Activated T-helper 1 cell treated with Interleukin-2 at 50 U/mL for 16 hours (primary cell): Measurements from ENCODE around the gene VPS13D.

Experiments used
- DNase-seq: peaks from one replicate; pipeline ENCODE4 v3.0.0-alpha.2; 2020; ENCODE audit warnings: low read depth

VPS13D gene

DNA sequence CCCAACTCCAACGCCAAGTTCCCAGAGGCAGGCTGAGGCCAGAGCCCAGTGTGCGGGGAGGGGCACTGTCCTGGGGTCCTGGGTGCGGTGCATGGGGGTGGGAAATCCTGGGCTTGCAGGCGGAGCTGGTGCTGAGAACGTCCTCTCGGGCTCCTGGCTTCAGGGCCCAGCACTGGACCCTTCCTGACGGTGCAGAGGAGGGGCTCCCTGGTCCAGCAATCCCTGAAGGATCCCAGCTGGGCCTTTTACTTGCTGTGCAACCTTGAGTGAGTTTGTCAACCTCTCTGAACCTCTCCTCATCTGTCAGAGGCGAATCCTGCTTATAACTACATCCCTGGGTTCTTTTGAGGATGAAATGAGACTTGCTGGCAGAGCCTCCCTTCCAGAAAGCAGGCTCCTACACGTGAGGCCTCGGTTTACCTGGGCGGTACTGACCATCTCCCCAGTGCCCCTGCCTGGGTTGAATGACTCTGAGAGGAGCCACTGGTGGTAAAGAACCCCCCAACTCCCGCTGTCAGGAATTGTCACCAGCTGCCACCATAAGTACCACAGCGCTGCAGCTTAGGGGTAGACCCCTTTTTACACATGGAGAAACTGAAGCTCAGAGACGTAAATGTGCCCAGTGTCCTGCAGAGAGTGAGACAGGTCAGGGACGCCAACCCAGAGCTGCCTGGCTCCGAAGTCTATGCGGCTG, 310.9 kb downstream of the VPS13D start:
- DNase-seq, result no peak

DNA sequence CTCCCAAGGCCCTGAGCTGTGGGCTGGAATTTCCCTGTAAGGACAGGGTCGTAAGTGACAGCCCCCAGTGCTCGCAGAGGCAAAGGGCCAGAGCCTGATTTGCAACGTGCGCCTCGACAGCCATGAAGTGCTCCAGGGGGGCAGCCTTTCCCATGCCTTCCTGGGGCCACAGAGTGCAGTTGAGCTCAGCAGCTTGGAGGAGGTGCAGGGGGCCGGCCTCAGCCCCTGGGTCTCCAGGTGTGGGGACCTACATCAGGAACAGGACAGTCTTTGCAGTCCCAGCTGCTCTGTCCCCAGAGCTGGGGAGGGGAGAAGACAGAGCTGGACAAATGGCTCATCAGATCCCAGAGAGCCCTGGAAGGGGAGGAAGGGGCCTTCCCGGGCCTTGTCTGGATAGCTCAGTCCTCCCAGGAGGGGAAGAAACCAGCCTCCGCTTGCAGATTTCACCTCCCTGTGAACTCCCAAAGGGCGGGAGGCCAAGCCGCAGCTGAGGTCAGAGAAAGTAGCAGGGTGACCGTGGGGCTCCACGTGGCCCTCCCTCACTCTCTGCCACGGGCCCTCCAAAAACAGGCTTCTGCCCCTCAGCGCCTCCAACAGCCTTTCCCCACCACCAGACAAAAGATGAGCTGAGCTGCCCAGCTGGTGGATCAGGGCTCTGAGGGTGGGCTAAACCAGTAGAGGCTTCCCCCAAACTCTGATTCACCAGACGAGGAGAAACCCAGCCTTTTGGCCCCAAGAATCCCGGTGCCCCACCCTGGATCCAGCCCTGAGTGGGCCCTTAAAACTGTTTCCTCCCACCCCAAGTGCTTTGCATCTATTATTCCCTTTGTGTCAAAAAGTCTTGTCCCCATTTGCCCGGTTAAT, 311.7 kb downstream of the VPS13D start:
- DNase-seq, result no peak

DNA sequence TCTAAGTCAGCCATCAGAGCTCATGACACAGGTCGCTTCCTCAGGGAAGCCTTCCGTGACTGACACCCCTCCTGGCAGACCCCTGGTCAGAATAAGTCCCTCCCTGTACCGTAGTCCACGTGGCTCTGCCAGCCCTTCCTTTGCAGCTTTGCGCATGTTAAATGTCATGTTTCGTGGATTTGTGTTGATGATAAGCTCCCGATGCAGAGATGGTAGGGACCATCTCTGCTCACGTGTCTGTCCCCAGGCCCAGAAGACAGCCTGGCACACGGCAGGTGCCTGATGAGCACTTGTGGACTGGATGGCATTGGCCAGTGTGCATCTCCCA, 312.3 kb downstream of the VPS13D start:
- no peak for DNase-seq

DNA sequence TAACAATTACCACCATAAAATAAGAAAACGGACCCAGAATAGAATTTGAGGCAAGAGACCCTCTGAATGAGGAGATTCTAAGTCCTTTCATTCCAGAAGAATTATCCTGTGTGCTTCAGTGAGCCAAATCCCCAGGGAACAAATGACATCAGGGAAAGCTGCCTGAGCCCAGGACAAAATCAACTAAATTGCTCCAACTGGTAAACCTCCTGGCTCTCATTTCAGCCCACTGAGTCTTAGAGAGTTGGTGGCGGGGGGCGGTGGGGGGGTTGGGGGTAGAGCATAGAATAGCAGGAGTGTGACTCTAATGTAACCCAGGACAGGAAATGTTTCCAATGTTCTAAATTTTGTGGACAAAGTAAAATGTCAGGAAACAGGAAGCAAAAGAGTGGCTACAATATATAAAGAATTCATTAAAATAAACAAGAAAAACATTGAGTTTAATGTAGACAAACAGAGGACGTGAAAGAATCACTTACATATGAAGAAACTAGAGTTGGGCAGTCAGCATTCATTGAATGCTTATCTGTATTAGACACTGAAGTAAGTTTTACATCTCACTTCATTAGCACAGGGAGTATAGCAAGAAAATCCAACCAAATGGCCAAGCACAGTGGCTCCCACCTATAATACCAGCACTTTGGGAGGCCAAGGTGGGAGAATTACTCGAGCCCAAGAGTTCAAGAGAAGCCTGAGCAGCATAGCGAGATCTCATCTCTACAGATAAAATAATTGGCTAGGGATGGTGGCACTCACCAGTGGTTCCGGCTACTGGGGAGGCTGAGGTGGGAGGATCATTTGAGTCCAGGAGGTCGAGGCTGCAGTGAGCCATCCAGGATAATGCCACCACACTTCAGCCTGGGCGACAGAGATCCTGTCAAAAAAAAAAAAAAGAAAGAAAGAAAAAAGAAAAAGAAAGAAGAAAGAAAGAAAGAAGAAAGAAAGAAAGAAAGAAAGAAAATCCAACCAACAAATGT, 313.1 kb downstream of the VPS13D start:
- DNase-seq, result no peak

DNA sequence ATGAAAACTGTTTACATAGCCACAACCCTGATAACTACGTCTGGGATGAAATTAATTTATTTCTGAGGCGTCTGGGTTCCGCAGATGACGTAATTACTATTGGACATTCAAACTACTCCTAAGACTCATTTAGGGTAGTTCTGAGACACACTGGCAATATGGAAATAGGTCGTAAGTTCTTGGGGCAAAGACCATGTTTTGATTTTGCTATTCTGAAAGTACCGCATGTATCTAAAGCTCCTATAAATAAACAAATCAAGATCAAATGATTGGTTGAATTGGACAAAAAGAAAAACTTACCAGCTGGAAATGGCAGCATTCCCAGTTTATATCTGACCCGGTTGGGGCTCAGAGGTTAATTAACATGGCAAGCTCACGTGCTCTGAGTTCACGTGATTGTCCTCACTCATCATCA, 313.9 kb downstream of the VPS13D start:
- DNase-seq, result no peak

DNA sequence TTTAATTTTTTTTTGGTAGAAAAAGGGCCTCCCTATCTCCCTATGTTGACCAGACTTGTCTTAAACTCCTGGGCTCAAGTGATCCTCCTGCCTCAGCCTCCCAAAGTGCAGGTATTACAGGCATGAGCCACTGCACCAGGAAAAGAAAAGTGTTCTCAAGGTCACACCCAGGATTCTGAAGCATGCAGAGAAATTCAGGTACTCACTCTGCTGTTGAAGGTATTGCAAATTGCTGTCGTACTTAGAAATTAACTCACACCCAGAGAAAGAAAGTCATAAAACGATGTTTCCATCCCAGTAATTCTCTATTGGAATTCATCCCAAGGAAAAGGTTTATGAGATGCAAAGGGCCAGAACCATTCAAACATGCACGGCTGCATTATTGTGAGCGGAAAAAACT, 314.5 kb downstream of the VPS13D start:
- no peak for DNase-seq

DNA sequence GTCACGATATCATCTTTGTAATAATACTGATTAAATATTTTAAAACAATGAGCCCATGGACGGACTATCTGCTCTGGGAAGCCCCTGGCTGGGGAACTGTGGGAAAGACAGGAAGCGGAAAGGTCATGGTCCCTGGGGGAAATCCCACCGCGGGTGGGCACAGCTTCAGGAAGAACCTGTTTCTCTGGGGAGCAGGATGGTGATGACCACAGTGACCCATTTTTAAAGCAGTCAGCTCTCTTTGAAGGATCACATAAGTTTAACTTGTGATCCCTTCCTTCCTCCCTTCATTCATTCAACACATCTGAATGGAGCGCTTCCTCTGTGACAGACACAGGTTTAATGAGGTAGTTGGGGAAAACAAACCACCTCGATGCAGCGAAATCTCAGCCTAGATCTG, 315.2 kb downstream of the VPS13D start:
- DNase-seq, result no peak

DNA sequence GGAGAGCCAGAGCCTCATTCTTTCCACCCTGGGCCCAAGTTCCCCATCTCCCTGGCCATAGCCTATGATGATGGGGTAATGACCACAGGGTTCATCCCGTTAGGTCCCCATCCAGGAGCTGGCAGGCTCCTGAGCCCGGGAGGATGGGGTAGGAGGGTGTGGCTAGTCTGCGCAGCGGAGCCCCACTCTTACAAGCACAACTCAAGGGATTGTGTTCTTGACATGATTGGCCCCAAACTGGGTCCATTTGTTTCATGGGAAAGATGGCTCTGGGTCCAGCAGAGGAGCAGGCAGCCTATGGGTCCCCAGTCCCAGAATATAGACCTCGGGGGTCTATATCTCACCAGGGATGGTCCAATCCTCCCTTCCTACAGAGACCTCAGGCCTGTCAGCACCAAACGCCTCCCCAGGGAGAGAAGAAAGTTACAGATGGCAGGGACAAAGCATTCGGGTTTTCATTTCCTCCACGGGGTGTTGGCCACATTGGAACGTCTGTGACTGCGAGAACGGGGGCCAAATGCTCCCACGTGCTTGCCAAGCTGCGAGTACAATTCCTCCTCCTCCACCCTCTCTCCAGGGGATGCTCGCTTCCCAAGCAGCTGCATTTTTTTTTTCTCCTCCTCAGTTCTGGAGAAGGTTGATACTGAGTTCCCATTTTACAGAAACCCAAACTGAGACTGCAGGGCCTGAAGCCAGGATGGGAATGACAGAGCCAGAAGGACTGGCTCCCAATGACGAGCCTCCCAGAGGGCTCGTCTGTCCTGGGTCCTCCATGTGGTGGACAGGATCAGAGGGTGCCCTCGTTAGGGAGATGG, 317.1 kb downstream of the VPS13D start:
- DNase-seq, result no peak

DNA sequence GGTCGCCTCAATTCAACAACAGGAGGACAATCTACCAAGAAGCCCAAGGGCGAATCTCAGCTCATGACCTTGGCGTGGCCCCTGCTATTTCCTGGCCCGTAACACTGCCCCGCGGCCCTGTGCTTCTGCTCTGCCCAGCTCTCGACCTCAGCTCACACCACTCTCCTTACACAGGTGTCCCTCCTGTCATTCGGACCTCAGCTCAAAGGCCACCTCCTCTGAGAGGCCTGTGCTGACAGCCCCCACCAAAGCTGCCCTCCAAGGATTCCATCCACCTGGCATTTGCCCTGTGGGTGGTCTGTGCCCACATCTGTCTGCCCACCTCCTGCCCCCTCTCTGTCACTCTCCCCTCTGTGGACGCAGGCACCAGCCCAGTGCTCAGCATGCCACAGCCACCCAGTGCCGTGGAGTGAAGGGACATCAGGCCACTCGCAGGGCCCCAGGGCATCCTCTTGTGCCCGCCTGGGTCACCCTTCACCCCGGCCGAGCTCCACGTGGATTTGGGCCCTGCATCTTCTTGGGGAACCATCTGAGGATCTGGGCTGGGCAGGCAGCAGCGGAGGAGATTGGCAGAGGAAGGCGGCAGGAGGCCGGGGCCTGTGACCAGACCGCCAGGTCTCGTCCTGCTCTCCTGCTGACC, 317.9 kb downstream of the VPS13D start:
- no peak for DNase-seq

DNA sequence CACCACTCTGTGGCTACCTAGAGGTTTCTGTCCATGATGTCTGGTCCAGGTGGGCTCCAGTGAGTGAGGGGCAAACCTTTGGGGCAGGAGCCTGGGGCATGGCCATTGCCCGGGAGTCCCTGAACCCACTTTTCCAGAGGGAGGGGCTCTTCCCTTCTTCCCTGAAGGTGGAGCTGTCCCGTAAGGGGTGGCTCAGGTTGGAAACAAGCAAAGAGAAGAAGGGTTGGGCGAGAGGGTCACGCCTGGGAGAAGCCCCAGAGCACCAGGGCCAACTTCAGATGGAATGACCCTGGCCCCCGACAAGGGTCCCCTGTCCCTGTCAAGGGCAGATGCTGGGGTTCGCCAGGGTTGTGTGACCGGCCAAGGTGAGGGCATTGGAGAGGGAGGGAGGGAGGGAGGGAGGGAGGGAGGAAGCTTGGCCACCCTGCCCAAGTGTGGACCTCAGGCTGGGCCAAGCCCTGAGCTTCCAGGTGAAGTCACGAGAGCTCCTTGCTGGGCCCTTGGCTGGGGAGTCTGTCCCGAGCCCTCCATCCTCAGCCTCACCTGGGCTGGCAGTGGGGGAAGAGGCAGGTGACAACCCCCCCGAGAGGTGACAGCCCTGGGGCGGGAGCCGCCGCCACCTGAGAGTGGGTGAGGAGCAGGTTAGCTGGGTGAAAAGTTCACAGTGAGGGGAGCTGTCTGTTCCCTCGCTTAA, 318.6 kb downstream of the VPS13D start:
- DNase-seq, result no peak

DNA sequence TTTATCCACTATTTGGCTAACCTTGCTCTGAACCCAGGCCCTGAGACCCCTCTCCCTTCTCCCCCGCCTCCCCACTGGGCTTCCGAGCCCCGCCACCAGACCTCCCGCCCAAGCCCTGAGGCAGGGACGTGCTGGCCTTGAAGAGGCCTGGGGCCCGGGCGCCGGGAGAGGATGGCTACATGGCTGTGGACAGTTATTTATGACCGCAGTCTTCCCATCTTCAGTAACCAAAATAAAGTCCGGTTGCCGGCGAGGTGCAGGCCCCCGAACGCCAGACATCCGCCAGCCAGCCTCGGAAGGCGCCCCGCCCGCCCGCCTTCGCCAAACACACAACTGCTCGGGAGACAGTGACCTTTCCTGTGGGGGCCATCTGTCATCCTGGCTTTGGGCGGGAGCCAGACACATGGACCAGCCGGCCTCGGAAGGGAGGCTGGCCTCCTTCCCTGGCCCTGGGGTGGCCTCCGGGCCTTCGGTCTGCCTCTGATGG, 319.2 kb downstream of the VPS13D start:
- no peak for DNase-seq

DNA sequence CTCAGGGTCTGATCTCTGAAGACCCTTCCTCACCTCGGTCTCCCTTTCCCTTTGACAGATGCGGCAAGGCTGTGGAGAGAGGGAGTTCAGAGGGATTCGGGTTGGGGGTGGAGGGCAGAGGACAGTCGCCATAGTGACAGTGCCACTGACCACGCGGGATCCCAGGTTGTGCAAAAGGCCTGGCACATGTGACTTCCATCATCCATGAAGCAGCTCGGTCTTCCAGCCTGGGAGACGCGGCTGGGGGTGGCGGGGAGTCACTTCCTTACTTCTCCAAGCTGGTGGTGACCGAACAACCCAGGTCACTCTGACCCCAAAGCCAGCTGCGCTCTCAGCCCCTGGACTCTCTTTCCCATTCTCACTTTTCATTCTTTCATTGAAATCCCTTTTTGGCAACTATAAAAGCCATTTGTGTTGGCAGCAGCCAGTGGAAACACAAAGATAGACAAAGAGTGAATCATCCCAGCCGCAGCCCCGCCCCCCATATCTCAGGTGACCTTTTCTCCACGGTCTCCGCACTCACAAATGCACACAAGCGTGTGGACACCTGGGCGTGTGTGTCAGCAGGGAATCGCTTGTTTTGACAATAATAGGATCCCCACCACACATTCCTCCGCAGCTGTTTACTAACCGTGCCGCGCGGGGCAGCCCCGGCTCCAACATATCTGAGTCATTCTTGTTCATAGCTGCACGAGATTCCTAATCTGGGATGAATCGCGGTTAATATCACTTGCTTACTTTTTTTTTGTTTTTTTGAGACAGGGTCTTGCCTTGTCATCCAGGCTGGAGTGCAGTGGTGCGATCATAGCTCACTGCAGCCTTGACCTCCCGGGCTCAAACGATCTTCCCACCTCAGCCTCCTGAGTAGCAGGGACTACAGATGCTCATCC, 319.9 kb downstream of the VPS13D start:
- DNase-seq, result no peak

DNA sequence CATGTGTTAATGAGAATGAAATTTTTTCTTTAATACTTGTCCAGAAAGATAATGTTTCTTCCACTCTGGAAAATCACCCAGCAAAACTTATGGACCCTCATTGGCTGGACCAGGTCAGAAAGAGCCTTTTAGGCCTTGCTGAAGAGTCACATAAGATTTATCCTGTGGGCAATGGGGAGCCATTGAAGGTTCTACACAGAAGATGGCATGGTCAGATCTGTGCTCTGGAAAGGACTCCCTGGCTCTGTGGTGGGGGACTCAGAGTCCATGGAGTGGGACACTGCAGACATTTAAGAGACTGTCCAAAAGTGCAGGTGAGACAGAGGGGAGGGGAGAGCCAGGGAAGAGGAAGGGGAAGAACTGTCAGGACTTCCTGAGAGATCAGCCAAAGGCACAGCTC, 321.8 kb downstream of the VPS13D start:
- DNase-seq, result no peak

DNA sequence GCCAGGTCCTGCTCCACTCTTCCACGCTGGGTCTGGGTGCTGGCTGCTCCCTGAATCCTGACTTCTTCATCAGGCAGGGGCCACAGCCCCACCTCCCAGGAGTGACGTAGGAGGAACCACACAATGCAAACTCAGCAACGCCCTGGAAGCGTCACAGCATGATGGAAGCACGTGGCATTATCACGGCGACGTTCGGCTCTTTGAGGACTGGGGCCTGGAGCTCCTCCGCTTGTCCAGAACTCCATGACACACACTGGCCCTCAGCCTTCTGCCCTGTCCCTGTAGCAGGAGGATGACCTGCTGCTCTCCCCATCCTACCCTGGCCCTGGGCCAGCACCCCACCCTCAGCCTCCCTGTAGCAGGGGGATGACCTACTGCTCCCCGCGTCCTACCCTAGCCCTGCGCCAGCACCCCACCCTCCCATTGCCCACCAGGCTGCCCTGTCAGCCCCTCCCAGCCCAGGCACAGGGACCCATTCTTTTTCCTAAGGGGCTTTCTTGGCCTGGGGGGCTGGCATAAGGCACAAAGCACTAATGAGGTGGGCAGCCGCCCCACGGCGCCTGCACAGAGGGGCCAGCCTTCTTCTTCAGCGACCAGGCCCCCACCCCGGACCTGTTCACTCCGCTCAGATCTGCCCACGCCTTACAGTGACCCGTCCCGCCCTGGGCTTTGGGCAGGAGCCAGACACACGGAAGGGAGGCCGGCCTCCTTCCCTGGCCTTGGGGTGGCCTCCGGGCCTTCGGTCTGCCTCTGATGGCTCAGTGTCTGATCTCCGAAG, 322.5 kb downstream of the VPS13D start:
- no peak for DNase-seq

DNA sequence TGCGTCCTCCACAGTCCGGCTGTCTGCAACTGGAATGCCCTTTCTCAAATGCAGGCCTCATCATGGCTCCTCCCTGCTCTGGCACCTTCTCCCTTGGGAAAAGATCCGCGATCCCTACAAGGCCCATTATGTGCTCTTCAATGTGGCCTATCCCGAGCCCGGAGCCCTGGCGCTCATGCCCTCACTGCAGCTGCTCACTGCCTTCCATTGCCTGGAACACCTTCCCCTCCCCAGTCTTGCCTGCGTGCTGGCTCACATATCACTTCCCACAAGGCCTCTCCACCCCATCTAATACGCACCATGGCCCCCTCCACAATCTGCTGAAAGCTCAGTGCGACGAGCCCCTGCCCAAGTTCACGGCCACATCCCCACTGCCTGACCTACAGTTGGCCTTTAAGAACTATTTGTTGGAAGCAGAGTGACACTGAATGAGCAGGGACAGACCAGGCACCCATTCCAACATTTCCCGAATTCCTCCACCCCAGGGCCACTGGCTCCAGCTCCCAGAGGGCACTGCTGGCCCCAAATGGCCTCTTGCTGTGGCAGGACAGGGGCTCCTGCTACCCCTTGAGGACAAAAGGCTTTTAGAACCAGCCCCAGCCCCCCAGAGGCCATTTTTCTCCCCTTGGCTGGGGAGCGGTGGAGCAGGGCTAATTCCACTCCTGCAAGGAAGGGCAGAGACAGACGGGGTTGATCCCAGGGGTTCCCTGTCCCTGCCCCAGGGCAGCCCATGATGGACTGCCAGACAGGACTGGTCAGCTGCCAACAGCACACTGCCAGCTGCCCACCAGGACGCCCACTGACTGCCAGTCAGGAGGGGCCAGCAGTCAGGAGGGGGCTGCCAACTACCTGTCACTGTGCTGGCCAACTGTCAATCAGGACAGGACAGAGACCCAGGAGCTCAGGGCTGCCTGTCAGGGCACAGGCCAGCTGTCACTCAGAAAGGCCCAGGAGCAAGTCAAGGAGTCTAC, 323.4 kb downstream of the VPS13D start:
- DNase-seq, result no peak

DNA sequence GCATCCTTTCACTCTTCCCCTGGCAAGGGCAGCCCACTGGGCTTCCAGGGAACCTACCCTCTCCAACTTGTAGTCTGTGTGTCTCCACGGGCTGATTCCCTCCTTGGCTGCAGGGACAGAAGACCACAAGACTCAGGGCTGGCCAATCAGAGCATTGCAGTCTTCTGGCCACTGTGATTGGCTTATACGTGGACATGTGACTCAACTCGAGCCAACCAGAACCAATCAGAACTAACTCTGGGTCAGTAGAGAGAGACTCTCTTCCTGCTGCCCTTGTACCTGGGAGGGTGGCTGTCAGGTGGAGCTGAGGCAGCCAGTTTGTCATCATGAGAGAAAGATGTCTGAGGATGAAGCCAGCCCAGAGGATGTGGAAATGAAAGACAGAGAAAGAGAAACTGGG, 324.1 kb downstream of the VPS13D start:
- DNase-seq, result no peak
